HFFc6 (cell line): ENCODE data around the gene TM4SF5. TPM values are rescaled to one million over a fixed set of nuclear protein-coding genes. Genes with fewer than 3 reads are reported as not detected.
A peak's percentile ranks its signal among the peaks of the same experiment; 100 is the strongest.

Experiments used
- DNase-seq: peaks from one replicate; pipeline ENCODE4 v3.0.0-alpha.2; 2018
- H3K27ac Mint-ChIP-seq: 2 replicates; pipeline ENCODE4 v1.8.0; 2020; ENCODE audit warnings: mild to moderate bottlenecking, mixed read lengths
- H3K27me3 Mint-ChIP-seq: 2 replicates; pipeline ENCODE4 v1.8.0; 2021; ENCODE audit warnings: mild to moderate bottlenecking, moderate library complexity, mixed read lengths; ENCODE audit not compliant: insufficient read depth
- H3K36me3 Mint-ChIP-seq: 2 replicates; pipeline ENCODE4 v1.8.0; 2021; ENCODE audit warnings: low read depth, mixed read lengths
- H3K4me1 Mint-ChIP-seq: 2 replicates; pipeline ENCODE4 v1.8.0; 2020; ENCODE audit warnings: low read depth, mixed read lengths
- H3K4me3 Mint-ChIP-seq: 2 replicates; pipeline ENCODE4 v1.8.0; 2020; ENCODE audit warnings: mild to moderate bottlenecking, moderate library complexity, mixed read lengths
- H3K9me3 Mint-ChIP-seq: 2 replicates; pipeline ENCODE4 v1.8.0; 2020; ENCODE audit warnings: mild to moderate bottlenecking, mixed read lengths
- total RNA-seq, 6 experiments: library from RNA; stranded (reverse); fragmentation: NEBNext Ultra II Directional; extraction: Animal tissue kit (Norgen Biotek cat#: 25700); gene quantifications; 2 replicates in 1 of 6; 3 replicates in 5 of 6; pipeline ENCODE4 v1.2.3, GENCODE V29; 2021
- TF ChIP-seq, protein P1 (sequence below): fragments of 200-600 bp; sonication (generic); IDR thresholded peaks from 2 replicates; pipeline ENCODE4 v1.5.0; 2021; ENCODE audit warnings: antibody characterized with exemption, mild to moderate bottlenecking

TM4SF5 gene
- total RNA-seq, 6 experiments from 2014 or later, result not detected

- TF ChIP-seq, protein P1, sequence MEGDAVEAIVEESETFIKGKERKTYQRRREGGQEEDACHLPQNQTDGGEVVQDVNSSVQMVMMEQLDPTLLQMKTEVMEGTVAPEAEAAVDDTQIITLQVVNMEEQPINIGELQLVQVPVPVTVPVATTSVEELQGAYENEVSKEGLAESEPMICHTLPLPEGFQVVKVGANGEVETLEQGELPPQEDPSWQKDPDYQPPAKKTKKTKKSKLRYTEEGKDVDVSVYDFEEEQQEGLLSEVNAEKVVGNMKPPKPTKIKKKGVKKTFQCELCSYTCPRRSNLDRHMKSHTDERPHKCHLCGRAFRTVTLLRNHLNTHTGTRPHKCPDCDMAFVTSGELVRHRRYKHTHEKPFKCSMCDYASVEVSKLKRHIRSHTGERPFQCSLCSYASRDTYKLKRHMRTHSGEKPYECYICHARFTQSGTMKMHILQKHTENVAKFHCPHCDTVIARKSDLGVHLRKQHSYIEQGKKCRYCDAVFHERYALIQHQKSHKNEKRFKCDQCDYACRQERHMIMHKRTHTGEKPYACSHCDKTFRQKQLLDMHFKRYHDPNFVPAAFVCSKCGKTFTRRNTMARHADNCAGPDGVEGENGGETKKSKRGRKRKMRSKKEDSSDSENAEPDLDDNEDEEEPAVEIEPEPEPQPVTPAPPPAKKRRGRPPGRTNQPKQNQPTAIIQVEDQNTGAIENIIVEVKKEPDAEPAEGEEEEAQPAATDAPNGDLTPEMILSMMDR, result no peak
- H3K27ac Mint-ChIP-seq, result no peak overlapping the region
- H3K27me3 Mint-ChIP-seq, result peaks cover 25% of the 10 kb centered on the region
- H3K36me3 Mint-ChIP-seq, result no peaks in the 10 kb centered on the region
- peak overlapping the region; percentile 85 for H3K4me3 Mint-ChIP-seq
- no peak for DNase-seq
- H3K9me3 Mint-ChIP-seq, result no peaks in the 10 kb centered on the region
- H3K4me1 Mint-ChIP-seq, result peaks cover 32% of the 10 kb centered on the region
Measured at GRCh38 chr17:4786516-4786915, 14.8 kb downstream of the TM4SF5 start.

DNA sequence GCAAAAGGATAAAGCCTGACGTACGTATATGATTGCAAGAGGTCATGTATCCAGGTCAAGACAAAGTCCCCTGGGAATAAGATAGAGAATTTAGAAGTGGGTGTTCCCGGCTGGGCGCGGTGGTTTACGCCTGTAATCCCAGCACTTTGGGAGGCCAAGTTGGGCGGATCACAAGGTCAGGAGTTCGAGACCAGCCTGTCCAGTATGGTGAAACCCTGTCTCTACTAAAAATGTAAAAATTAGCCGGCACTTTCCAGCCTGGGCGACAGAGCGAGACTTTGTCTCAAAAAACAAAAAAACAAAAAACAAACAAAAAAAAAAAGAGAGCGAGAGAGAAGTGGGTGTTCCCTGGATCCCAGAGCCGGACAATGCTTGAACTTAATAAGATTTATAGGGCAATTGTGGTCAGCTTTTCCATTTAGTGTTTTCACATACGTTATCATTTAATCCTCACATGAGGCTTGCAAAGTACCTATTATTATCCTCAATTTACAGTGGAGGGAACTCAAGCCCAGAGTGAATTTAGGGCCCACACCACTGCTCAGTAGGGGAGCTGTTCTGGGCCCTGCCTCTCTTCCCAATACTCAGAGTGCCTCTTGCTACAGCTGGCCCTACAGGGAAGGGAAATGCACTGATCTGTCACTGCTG lies 16.6 kb downstream of the TM4SF5 start:
- Mint-ChIP-seq H3K27me3 (peaks cover 17% of the 10 kb centered on the region), H3K4me1 (peaks cover 32% of the 10 kb centered on the region), H3K36me3 (no peaks in the 10 kb centered on the region), H3K9me3 (no peaks in the 10 kb centered on the region), H3K27ac (no peak overlapping the region), H3K4me3 (peak overlapping the region; percentile 34; the same call in 1 of the 2 replicates)
- TF ChIP-seq, protein P1, result no peak
- DNase-seq, result no peak

- peak within 1 kb of the TSS; percentile 82 for H3K4me3 Mint-ChIP-seq
- TF ChIP-seq, protein P1, result no peak
- H3K27me3 Mint-ChIP-seq, result peaks cover 15% of the 10 kb centered on the region
- H3K27ac Mint-ChIP-seq, result peak within 1 kb of the TSS; percentile 52
- H3K36me3 Mint-ChIP-seq, result no peaks in the 10 kb centered on the region
- no peak for DNase-seq
- H3K9me3 Mint-ChIP-seq, result no peaks in the 10 kb centered on the region
- peaks cover 32% of the 10 kb centered on the region for H3K4me1 Mint-ChIP-seq
Measured at GRCh38 chr17:4788807-4789700, 17.4 kb downstream of the TM4SF5 start, which contains the start of gene GLTPD2. Gene GLTPD2, plus strand, starts transcription at chr17:4788964. Its CDS starts 48 bp downstream, at chr17:4789012.

DNA sequence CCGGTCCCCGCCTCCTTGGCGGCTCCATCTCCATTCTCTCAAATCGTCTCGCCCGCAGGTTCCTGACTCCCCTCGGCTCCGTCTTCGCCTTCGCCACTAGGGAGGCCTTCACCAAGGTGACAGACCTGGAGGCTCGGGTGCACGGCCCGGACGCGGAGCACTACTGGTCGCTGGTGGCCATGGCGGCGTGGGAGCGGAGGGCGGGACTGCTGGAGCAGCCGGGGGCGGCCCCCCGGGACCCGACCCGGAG lies 17.9 kb downstream of the TM4SF5 start:
- H3K4me3 Mint-ChIP-seq, result peak overlapping the region; percentile 82
- H3K27ac Mint-ChIP-seq, result peak overlapping the region; percentile 52
- no peaks in the 10 kb centered on the region for H3K36me3 Mint-ChIP-seq
- H3K4me1 Mint-ChIP-seq, result peaks cover 32% of the 10 kb centered on the region
- no peak for DNase-seq
- H3K9me3 Mint-ChIP-seq, result no peaks in the 10 kb centered on the region
- TF ChIP-seq, protein P1, result no peak
- H3K27me3 Mint-ChIP-seq, result peaks cover 10% of the 10 kb centered on the region

GRCh38 chr17:4789951-4790704 lies 18.4 kb downstream of the TM4SF5 start:
- no peaks in the 10 kb centered on the region for H3K9me3 Mint-ChIP-seq
- no peaks in the 10 kb centered on the region for H3K36me3 Mint-ChIP-seq
- H3K4me1 Mint-ChIP-seq, result peaks cover 32% of the 10 kb centered on the region
- peak overlapping the region; percentile 81 for H3K4me3 Mint-ChIP-seq
- H3K27ac Mint-ChIP-seq, result peak overlapping the region; percentile 83
- TF ChIP-seq, protein P1, result peak; percentile 87
- peak; percentile 95 for DNase-seq
- peaks cover 8% of the 10 kb centered on the region for H3K27me3 Mint-ChIP-seq
